Measurements from ENCODE around the gene CUL9. TPM values are rescaled to one million over a fixed set of nuclear protein-coding genes. Genes with fewer than 3 reads are reported as not detected.

CUL9 gene
- total RNA-seq, 1 donor from 2014 or later, result 37.5 TPM

- H3K36me3 Mint-ChIP-seq (ENCODE audit: low read depth), result peaks cover 9% of the 10 kb centered on the region
- H3K4me3 Mint-ChIP-seq, result peak overlapping the region; percentile 28
- H3K27ac Mint-ChIP-seq (ENCODE audit: unreplicated experiment), result no peak overlapping the region
- peaks cover 28% of the 10 kb centered on the region for H3K4me1 Mint-ChIP-seq
- H3K27me3 Mint-ChIP-seq (ENCODE audit: low read depth), result no peaks in the 10 kb centered on the region
- DNase-seq (ENCODE audit: low read depth, low spot score), result no peak
- no peaks in the 10 kb centered on the region for H3K9me3 Mint-ChIP-seq
- TF ChIP-seq CTCF (conservative IDR thresholded peaks at IDR 0.05), result no peak
Observed at GRCh38 chr6:43184268-43184985, 2.4 kb downstream of the CUL9 start.

GRCh38 chr6:43185391-43185985 is 3.5 kb downstream of the CUL9 start:
- Mint-ChIP-seq H3K36me3 (ENCODE audit: low read depth) (peaks cover 9% of the 10 kb centered on the region), H3K4me3 (no peak overlapping the region), H3K4me1 (peaks cover 28% of the 10 kb centered on the region), H3K27me3 (ENCODE audit: low read depth) (no peaks in the 10 kb centered on the region), H3K9me3 (no peaks in the 10 kb centered on the region), H3K27ac (ENCODE audit: unreplicated experiment) (no peak overlapping the region)
- DNase-seq (ENCODE audit: low read depth, low spot score), result no peak
- no peak for TF ChIP-seq CTCF (conservative IDR thresholded peaks at IDR 0.05)

GRCh38 chr6:43186019-43186418 is 4.0 kb downstream of the CUL9 start:
- DNase-seq (ENCODE audit: low read depth, low spot score), result no peak
- no peak for TF ChIP-seq CTCF (conservative IDR thresholded peaks at IDR 0.05)
- Mint-ChIP-seq H3K27ac (ENCODE audit: unreplicated experiment) (no peak overlapping the region), H3K4me1 (peaks cover 26% of the 10 kb centered on the region), H3K36me3 (ENCODE audit: low read depth) (peaks cover 9% of the 10 kb centered on the region), H3K9me3 (no peaks in the 10 kb centered on the region), H3K4me3 (no peak overlapping the region), H3K27me3 (ENCODE audit: low read depth) (no peaks in the 10 kb centered on the region)

- no peak overlapping the region for H3K27ac Mint-ChIP-seq (ENCODE audit: unreplicated experiment)
Observed at GRCh38 chr6:43186706-43187105, 4.7 kb downstream of the CUL9 start.

GRCh38 chr6:43187821-43188220 is 5.8 kb downstream of the CUL9 start:
- TF ChIP-seq CTCF (conservative IDR thresholded peaks at IDR 0.05), result no peak
- Mint-ChIP-seq H3K4me1 (peaks cover 12% of the 10 kb centered on the region), H3K27ac (ENCODE audit: unreplicated experiment) (no peak overlapping the region), H3K36me3 (ENCODE audit: low read depth) (peaks cover 9% of the 10 kb centered on the region), H3K4me3 (no peak overlapping the region), H3K27me3 (ENCODE audit: low read depth) (no peaks in the 10 kb centered on the region), H3K9me3 (no peaks in the 10 kb centered on the region)
- no peak for DNase-seq (ENCODE audit: low read depth, low spot score)

More at GRCh38 chr6:43186706-43187105, 4.7 kb downstream of the CUL9 start:
- Mint-ChIP-seq H3K4me3 (no peak overlapping the region), H3K4me1 (peaks cover 19% of the 10 kb centered on the region), H3K36me3 (ENCODE audit: low read depth) (peaks cover 9% of the 10 kb centered on the region), H3K9me3 (no peaks in the 10 kb centered on the region), H3K27me3 (ENCODE audit: low read depth) (no peaks in the 10 kb centered on the region)
- DNase-seq (ENCODE audit: low read depth, low spot score), result no peak
- no peak for TF ChIP-seq CTCF (conservative IDR thresholded peaks at IDR 0.05)

Data from neural crest cell (in vitro differentiated cells).